Stimulated activated CD8-positive, alpha-beta memory T cell treated with anti-CD3 and anti-CD28 coated beads, Interleukin-4, amount 100 ng/mL, for 24 hours (primary cell): ENCODE measurements around the gene CLEC2L.

ENCODE experiments used
- DNase-seq: peaks from one replicate; pipeline ENCODE4 v3.0.0-alpha.2; 2020; ENCODE audit warnings: low read depth

The CLEC2L gene

GRCh38 chr7:139575338-139575680 lies 51.8 kb downstream of the CLEC2L start:
- DNase-seq = no peak

- no peak for DNase-seq
Observed at GRCh38 chr7:139576179-139576973, 52.9 kb downstream of the CLEC2L start.

- DNase-seq = no peak
Observed at GRCh38 chr7:139580435-139580834, 57.0 kb downstream of the CLEC2L start.

- DNase-seq = no peak
Observed at GRCh38 chr7:139582130-139582650, 58.7 kb downstream of the CLEC2L start.

- no peak for DNase-seq
Observed at GRCh38 chr7:139582671-139583155, 59.2 kb downstream of the CLEC2L start.

GRCh38 chr7:139583826-139584553 lies 60.5 kb downstream of the CLEC2L start:
- DNase-seq = no peak

GRCh38 chr7:139585042-139585441 lies 61.6 kb downstream of the CLEC2L start:
- no peak for DNase-seq

GRCh38 chr7:139586286-139586685 lies 62.8 kb downstream of the CLEC2L start:
- DNase-seq = no peak

GRCh38 chr7:139587535-139587934 lies 64.0 kb downstream of the CLEC2L start:
- DNase-seq = no peak

GRCh38 chr7:139588632-139589031 lies 65.1 kb downstream of the CLEC2L start:
- no peak for DNase-seq

GRCh38 chr7:139589474-139589873 lies 66.0 kb downstream of the CLEC2L start:
- DNase-seq = no peak

- DNase-seq = no peak
Observed at GRCh38 chr7:139591550-139592195, 68.2 kb downstream of the CLEC2L start.

- DNase-seq = no peak
Observed at GRCh38 chr7:139592801-139593461, 69.4 kb downstream of the CLEC2L start.

GRCh38 chr7:139594090-139594489 lies 70.6 kb downstream of the CLEC2L start:
- DNase-seq = no peak
